ENCODE data around the gene PROX1.

The PROX1 gene

DNA sequence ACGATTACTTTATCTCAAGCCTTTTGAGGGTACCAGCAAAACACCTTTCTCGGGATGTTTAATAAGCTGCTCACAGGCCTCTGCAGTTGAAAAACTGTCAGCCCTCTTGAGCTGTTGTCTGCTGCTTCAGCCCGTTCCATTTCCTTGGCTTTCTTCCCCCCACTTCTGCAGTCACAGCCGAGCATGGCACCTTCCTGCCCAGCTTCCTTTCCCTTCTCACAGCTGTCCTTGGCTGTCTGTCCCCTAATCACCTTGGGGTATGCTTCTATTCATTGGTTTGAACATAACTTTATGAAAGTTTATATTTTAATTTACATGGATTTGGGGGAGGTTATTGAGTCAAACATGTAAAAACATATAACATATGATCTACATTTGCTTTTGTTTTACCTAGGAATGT, 6.9 kb upstream of the PROX1 start:
- DNase-seq (ENCODE audit: low read depth) = no peak

DNA sequence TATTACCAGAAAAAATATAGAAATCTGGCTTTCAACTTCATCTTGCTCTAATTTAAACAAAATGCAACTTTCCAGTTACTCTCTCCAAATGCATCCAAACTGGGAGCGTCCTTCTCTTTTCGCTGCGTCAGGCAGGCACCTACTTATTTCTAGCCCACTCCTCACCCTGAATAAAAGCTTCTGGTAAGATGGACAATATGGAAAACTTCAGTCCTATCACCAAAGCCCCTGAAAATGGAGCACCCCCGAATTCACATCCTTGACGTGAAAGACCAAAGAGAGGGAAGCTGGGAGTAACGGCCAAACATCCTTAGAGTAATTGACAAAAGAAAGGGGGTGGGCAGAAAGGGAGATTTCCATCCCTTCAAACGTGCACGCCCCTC, 5.5 kb upstream of the PROX1 start:
- no peak for DNase-seq (ENCODE audit: low read depth)

DNA sequence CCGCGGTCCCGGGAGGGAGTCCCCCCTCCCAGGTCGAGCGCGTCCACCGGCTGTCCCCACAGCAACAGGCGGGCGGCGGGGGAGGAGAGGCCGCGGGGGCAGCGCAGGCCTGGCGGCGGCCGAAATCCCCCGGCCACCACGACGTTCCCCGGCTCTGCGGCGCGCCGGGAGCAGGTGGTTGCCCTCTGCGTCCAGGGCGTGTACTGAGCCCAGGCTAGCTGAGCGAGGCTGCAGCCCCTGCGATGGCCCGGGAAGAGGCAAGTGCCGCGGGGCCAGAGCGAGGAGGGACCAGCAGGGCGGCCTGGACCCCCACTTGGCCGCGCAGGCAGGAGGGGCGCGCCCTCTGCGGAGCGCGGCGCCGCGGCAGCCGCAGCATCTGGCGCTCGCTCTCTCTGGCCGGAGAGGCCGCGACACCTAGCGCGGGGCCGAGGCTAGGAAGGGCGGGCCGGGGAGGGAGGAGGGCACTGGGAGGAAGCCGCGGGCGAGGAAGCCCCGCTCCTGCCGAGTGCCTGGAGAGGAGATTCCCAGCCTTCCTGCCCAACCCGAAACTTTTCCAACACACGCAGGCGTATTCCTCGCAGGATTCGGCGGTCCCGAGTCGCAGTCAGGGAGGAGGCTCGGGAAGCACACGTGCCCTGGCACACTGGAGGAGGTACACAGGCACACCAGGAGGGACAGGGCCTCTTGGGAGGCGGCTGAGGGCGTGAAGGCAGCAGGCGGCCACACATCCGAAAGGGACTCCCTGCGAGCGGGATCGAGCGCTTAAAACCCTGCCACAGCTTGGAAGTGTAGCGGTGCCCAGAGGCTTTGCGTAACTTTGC, 4.9 kb upstream of the PROX1 start:
- DNase-seq (ENCODE audit: low read depth) = no peak

DNA sequence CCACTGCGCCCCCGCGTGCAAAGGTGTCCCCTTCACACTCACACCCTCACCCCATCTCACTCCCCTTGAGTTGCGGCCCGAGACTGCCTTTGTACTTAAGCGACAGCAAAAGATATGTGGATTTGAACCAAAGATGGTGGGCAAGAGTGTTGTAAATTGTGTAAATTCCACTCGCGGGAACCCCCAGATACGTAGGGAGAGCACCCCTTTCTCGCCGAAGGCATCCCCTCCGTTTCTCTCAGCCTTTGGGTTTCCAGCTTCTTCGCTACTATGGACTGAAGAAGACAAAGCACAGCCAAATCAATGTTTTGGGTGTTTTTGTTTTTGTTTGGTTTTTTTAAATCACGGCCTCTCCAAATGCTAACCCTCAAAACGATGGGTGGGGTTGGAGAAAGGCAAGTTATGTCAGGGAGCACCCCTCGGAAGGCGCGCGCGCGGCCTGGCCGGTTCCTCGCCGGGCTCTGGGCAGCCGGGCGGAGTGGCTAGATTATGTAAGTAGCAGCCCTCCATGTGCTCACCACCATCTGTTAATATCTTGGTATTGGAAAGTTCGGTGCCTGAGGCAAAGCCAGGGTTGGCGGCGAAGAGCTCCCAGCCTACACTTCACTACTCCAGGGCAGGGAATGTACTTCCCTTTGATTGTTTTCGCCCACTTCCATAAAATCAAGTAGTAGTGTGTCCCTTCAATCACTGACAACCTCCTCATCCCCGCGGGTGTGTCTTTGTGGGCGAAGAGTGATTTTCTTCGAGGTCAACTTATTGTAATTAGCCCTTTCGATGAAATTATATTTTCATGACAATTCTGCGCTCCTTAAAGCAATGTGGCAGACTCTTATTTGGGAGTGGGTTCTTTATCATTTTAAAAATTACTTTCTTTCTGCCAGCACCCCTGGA, 4.0 kb upstream of the PROX1 start:
- no peak for DNase-seq (ENCODE audit: low read depth)

DNA sequence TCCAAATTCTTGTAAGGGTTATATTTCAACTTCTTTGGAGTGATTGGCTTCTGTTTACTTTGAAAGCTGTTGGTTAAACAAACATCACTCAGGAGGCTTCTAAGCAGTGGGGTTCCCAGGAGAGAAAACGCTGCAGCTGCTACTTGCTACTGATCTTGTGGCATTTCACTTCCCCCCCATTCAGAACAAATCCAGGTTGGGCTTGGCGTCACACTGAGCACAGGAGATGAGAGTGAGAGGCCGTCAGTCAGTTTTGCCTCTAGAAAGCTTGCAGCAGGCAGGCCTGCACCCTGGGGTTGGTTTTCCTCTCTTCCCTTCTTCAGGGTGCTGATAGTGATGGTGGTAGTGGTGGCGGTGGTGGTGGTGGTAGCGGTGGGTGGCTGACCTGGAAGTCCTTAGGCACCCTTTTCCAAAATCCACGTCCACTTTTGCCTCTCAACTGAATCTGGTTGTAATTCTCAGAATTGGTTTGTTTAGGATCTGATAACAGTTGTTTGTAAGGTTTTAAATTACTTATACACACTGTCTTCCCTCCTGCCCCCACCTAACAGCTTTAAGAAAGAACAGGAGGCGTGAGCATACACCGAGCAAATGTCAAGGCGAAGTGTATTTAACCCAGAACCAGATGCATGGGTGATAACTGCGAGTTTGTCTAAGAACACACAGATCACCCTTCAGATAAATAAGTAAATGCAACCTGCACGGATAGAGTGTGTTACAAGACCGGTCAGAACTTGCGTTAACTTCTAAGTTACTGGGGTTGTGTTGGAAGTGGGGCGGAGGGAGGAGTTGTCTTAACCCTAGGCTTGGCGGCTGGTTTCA, 3.2 kb upstream of the PROX1 start:
- no peak for DNase-seq (ENCODE audit: low read depth)

DNA sequence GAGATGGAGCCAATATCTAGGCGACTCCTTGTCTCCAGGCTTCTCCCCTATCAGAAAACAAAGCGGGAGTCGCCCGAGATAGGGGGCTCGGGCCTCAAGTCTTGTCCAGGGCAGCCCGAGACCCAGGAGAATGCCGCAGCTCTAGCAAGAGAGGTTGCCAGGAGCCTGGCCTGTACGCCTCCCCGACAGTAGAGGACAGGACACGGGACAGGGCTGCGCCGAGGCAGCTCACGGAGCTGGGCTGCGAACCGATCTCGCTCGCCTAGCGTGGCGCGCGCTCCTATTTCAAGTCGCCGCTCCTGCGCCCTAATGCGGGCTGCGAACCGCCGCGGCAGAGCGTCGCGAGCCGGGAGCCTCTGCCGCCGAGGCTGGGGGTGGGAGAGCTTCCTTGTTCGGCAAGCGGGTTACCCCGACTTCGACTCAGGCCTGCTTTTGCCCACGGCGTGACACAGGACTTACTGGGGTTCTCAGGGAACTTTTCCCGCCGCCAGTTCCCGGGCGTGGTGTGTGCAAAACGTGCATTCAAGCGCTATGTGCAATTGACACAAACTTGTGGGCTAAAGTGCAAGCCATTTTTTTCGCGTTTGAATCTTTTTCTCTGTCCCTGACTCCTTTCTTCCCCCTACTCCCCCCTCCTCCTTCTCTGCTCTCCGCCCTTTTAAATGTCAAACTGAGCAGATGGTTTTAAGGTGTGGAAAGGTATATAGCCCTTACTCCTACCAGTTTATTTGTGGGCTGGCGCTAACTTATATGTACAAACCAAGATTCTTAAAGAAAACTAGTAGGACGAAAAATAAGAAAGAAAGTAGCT, 2.4 kb upstream of the PROX1 start:
- no peak for DNase-seq (ENCODE audit: low read depth)

DNA sequence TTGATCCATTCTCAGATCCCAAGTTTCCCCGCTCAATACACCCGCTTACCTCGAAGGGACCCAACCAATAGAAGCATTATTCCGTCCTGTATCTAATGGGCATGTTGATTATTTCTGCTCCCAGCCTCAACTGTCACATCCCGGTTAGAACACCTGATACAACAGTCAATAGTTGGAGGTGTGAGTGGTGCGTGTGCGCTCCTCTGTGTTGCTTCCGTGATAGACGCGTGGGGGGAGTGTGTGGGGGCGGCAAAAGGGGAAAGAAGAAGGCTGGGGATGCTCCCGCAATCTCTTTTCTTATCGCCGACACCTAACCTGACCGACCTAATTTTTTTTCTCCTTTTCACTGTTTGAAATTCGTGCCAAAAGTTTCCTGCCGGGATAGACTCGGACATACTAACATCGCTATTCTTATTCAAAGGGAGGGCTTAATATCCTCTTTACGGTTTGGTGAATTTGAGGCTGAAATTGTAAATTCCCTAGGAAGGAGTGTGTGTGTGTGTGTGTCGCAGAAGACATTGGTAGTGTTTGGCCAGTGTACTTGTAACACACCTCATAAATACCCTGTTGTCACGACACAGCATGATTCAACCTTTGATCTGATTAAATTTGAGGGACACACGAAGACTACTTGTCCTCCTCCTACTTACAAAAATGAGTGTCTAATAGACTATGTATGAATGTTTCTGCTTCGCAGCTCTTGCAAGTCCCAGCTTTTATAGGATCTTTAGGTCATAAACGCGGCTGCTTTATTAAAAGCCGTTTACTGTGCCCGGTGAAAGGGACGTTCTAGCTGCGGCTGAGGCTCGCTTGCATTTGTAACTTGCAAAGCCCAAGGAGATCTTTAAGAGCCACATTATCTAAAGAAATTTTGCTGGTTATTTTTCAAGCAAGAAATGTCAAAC, 1.5 kb upstream of the PROX1 start:
- no peak for DNase-seq (ENCODE audit: low read depth)

DNA sequence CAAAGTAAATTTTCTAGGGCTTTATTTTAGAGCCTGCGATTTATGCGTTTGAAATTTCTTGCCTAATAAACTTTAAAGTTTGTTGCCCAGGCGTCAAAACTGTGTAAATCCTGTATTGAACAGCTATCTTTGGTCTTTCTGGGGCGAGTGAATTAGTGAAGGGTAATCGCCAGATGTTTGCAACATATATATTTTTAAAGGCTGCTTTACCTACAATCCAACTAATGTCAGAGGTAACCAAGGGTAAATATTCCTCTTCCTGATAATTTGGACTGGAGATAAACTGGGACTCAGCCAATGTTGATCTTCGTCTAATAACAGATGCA, 885 bp upstream of the PROX1 start:
- no peak for DNase-seq (ENCODE audit: low read depth)

DNA sequence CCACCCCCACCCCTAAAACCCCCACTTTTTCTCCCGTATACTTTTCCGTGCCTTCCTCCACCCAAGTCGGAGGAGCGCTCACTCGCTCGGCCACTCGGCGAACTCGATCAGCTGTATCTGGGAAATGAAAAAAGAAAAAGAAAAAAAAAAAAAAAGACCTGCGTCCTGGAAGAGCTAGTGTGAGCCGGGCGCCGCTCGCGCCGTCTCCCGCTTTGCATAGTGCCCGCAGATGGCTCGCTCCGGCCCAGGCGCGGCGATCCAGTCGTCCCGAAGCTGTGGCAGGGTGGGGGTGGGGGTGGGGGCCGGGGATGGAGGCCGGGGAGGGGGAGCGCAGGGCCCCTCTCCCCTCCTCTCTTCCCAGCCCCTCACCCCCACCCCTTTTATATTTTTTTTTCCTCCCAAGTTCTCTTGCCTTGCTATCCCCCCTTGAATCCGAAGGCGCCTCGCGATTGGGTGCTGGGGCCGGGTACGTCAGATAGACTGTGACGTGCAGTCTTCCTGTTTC, 299 bp upstream of the PROX1 start:
- no peak for DNase-seq (ENCODE audit: low read depth)

DNA sequence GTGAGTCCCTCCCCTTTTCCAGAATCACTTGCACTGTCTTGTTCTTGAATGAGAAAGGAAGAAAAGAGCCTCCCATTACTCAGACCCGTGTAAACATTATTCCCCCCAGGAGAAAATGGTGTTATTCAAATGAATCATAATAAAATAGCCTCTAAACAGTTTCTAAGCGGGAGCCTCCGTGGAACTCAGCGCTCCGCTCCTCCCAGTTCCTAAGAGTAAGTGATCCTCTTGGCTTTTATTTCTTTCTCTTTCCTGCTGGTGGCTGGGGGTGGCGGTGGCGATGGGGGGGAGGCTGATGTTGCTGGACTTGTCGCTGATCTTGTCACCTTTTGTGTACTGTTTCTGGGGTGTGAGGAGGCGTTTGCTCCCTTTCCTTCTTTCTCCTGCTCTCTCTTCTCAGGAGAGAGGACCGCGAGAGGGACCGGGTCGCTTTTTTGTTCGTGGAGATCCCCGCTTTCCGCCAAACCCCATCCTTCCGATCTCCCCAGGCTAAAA, 781 bp downstream of the PROX1 start:
- no peak for DNase-seq (ENCODE audit: low read depth)

DNA sequence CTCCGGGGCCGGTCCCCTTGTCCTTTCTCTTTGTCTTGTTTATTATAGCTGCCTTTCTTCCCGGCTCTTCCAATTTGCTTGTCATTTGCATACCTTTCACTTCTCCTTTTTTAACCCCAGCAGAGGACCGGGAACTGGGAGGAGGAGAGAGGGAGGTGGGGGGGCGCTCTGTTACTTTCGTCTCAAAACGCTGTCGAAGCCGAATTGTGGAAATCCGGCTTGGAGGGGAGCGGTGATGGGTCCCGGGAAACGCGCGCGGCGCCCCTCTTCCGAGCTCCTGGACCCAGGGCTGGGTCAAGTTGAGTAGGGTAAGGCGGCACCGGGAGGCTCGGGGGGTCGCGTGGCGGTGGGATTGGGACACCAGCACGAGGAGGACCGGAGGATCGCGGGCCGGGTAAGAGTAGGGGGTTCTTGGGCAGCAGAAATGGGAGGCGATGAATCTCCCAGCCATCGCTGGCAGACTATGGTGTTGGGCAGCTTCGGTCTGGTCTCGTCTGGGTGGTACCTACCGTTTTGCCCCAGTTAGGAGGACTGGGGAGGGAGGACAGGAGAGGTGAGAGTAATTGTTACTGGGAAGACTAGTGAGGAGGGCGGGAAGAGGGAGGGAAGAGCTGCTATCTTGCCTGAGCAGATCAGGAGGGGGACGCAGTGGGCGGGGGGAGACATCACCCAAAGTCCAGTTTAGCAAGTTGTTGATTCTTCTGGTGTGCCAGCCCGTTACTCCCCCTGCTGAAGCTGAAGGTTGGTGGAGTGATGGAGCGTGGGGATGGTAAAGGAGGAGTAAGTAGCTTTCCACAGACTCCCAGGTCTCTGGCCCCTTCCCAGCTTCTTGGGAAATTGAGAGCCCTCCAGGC, 1.5 kb downstream of the PROX1 start:
- no peak for DNase-seq (ENCODE audit: low read depth)

DNA sequence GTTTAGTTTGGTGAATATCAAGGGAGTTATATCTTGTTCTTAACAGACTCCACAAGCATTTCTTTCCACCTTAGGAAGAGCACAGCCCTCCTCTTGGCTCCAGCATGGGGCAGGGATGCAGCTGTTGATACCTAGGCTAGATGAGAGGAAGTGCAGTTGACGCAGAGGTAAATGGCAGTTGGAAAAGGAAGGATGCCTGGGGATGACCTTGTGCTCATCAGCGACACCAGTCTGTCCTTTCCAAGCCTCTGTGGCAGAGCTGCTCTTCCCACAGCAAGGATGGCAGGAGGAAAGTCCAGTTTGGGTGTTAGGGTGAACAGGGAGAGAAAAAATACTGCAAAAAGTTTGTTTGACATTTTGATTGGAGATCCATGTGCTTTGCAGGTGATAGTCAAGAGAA, 6.2 kb downstream of the PROX1 start:
- DNase-seq (ENCODE audit: low read depth) = no peak

DNA sequence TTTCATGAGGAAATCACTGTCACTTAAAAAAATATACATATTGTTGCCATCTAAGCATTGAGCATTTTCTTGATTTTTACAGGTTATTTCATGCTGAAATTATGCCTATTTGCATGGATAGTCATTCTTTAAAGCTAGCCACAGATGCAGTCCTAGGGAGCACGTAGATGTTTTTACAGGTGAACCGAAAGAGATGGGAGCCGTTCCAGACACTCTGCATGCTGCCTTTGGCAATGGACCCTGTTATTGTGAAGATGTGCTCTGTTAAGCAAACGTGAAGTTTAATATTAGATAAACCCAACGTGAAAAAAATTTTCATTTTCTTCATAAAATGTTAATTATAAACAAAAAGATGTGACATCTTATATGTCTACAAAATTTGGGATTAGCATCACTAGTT, 7.1 kb downstream of the PROX1 start:
- DNase-seq (ENCODE audit: low read depth) = no peak

DNA sequence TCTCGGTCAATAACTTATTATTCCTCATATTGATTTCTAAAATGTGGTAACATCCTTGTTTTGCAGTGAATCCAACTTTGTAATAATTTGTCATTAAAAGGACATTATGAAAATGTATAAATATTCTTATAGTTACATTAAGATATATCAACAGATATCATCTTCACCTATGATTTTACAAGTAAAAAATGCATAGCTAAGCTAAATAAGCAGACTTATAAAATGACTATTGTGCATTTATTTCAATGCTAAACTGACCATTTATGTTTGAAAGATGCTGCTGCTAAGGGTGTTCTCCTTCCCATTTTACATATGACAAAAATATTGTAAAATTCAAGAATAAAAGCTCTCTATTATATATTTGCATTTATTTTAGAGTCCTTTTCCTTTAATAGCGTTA, 7.8 kb downstream of the PROX1 start:
- no peak for DNase-seq (ENCODE audit: low read depth)

DNA sequence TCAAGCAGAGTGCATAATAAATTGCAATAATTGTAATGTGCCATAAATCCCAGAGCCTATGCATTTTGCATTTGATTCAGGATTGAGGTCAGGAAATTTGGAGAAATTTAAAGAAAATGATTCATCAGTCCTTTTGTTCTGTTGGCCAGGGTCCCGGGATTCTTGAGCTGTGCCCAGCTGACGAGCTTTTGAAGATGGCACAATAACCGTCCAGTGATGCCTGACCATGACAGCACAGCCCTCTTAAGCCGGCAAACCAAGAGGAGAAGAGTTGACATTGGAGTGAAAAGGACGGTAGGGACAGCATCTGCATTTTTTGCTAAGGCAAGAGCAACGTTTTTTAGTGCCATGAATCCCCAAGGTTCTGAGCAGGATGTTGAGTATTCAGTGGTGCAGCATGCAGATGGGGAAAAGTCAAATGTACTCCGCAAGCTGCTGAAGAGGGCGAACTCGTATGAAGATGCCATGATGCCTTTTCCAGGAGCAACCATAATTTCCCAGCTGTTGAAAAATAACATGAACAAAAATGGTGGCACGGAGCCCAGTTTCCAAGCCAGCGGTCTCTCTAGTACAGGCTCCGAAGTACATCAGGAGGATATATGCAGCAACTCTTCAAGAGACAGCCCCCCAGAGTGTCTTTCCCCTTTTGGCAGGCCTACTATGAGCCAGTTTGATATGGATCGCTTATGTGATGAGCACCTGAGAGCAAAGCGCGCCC, 8.7 kb downstream of the PROX1 start:
- DNase-seq (ENCODE audit: low read depth) = no peak

DNA sequence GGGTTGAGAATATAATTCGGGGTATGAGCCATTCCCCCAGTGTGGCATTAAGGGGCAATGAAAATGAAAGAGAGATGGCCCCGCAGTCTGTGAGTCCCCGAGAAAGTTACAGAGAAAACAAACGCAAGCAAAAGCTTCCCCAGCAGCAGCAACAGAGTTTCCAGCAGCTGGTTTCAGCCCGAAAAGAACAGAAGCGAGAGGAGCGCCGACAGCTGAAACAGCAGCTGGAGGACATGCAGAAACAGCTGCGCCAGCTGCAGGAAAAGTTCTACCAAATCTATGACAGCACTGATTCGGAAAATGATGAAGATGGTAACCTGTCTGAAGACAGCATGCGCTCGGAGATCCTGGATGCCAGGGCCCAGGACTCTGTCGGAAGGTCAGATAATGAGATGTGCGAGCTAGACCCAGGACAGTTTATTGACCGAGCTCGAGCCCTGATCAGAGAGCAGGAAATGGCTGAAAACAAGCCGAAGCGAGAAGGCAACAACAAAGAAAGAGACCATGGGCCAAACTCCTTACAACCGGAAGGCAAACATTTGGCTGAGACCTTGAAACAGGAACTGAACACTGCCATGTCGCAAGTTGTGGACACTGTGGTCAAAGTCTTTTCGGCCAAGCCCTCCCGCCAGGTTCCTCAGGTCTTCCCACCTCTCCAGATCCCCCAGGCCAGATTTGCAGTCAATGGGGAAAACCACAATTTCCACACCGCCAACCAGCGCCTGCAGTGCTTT, 9.4 kb downstream of the PROX1 start:
- no peak for DNase-seq (ENCODE audit: low read depth)

DNA sequence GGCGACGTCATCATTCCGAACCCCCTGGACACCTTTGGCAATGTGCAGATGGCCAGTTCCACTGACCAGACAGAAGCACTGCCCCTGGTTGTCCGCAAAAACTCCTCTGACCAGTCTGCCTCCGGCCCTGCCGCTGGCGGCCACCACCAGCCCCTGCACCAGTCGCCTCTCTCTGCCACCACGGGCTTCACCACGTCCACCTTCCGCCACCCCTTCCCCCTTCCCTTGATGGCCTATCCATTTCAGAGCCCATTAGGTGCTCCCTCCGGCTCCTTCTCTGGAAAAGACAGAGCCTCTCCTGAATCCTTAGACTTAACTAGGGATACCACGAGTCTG, 10.0 kb downstream of the PROX1 start:
- DNase-seq (ENCODE audit: low read depth) = no peak

DNA sequence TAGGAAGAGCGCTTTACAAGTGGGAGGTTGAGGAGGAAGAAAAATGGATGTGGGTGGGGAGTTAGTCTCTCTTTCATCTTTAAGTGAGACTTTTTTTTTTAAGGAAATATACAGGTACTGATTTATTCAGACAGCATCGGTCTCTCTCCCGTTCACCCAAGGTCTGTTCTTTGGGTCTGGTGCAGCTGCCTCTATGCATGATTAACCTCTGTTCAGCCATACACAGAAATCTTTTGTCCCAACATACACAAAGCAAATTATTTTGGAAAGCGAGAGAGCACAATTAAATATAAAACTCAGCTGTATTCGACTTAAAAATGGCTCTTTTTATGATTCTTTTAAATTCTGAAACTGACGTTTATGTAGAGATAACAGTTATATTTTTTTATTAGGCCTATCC, 11.0 kb downstream of the PROX1 start:
- DNase-seq (ENCODE audit: low read depth) = no peak
